Femur (tissue), 1 donor: ENCODE results near the gene WDR73.

ENCODE experiments used
- DNase-seq: peaks from one replicate; pipeline ENCODE4 v3.0.0-alpha.2; 2017

WDR73 gene

GRCh38 chr15:84608707-84609284, 45.3 kb downstream of the WDR73 start:
- DNase-seq = no peak

- DNase-seq = no peak
Measured at GRCh38 chr15:84606653-84607120, 47.4 kb downstream of the WDR73 start.

- no peak for DNase-seq
Measured at GRCh38 chr15:84605554-84605882, 48.6 kb downstream of the WDR73 start.

- DNase-seq = no peak
Measured at GRCh38 chr15:84604826-84605553, 49.1 kb downstream of the WDR73 start.

- DNase-seq = no peak
Measured at GRCh38 chr15:84603630-84604379, 50.3 kb downstream of the WDR73 start.

GRCh38 chr15:84601555-84601838, 52.6 kb downstream of the WDR73 start:
- no peak for DNase-seq

GRCh38 chr15:84600687-84601554, 53.2 kb downstream of the WDR73 start, which contains the start of gene ZSCAN2:
TSS of gene ZSCAN2 (plus strand) at chr15:84601009. CDS start at chr15:84603928, 2,919 bp downstream.
- peak; percentile 98 for DNase-seq

GRCh38 chr15:84600331-84600686, 53.8 kb downstream of the WDR73 start:
- peak; percentile 90 for DNase-seq

GRCh38 chr15:84599906-84600305, 54.2 kb downstream of the WDR73 start:
- no peak for DNase-seq

GRCh38 chr15:84598993-84599392, 55.1 kb downstream of the WDR73 start:
- peak; percentile 58 for DNase-seq

- DNase-seq = no peak
Measured at GRCh38 chr15:84598250-84598649, 55.8 kb downstream of the WDR73 start.

- DNase-seq = no peak
Measured at GRCh38 chr15:84597296-84597695, 56.8 kb downstream of the WDR73 start.

- no peak for DNase-seq
Measured at GRCh38 chr15:84595660-84596059, 58.4 kb downstream of the WDR73 start.

GRCh38 chr15:84594617-84595290, 59.3 kb downstream of the WDR73 start:
- DNase-seq = no peak

- DNase-seq = no peak
Measured at GRCh38 chr15:84591815-84592214, 62.3 kb downstream of the WDR73 start.

GRCh38 chr15:84590406-84590805, 63.7 kb downstream of the WDR73 start:
- DNase-seq = no peak
